OCI-LY1 (cell line): ENCODE results near the gene RMC1.
"Not testable (repeated sequence)": the region's sequence is repeated elsewhere in the genome, so short reads cannot be mapped to it uniquely, and the experiment has no call there.

Experiments used
- EZH2 ChIP-seq: fragments of 200-600 bp; sonication (generic), shearing (Covaris generic); IDR thresholded peaks from 2 replicates; pipeline ENCODE4 v1.8.0; 2017; ENCODE audit warnings: borderline replicate concordance, mixed run types, mild to moderate bottlenecking, antibody characterized with exemption, low read length, moderate library complexity, mixed read lengths
- TF ChIP-seq, protein P1 (sequence below): fragments of 200-600 bp; sonication (generic), shearing (Covaris generic); IDR thresholded peaks from 2 replicates; pipeline ENCODE4 v1.5.1; 2017; ENCODE audit warnings: mild to moderate bottlenecking, antibody characterized with exemption, low read length, moderate library complexity, mixed read lengths

- TF ChIP-seq, protein P1, sequence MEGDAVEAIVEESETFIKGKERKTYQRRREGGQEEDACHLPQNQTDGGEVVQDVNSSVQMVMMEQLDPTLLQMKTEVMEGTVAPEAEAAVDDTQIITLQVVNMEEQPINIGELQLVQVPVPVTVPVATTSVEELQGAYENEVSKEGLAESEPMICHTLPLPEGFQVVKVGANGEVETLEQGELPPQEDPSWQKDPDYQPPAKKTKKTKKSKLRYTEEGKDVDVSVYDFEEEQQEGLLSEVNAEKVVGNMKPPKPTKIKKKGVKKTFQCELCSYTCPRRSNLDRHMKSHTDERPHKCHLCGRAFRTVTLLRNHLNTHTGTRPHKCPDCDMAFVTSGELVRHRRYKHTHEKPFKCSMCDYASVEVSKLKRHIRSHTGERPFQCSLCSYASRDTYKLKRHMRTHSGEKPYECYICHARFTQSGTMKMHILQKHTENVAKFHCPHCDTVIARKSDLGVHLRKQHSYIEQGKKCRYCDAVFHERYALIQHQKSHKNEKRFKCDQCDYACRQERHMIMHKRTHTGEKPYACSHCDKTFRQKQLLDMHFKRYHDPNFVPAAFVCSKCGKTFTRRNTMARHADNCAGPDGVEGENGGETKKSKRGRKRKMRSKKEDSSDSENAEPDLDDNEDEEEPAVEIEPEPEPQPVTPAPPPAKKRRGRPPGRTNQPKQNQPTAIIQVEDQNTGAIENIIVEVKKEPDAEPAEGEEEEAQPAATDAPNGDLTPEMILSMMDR = not testable (repeated sequence)
- TF ChIP-seq EZH2 = not testable (repeated sequence)
Measured at GRCh38 chr18:23577521-23577920, 74.2 kb downstream of the RMC1 start.
